GM12872 (cell line): ENCODE measurements around the gene ARHGEF12.

Experiments
- TF ChIP-seq, protein P1 (sequence below): IDR thresholded peaks from 3 replicates; pipeline ENCODE4 v1.5.1; 2011; ENCODE audit warnings: low read depth, mild to moderate bottlenecking, low read length, moderate library complexity; ENCODE audit not compliant: insufficient read depth

The ARHGEF12 gene

GRCh38 chr11:120296554-120296953, 39.7 kb upstream of the ARHGEF12 start:
- TF ChIP-seq, protein P1, sequence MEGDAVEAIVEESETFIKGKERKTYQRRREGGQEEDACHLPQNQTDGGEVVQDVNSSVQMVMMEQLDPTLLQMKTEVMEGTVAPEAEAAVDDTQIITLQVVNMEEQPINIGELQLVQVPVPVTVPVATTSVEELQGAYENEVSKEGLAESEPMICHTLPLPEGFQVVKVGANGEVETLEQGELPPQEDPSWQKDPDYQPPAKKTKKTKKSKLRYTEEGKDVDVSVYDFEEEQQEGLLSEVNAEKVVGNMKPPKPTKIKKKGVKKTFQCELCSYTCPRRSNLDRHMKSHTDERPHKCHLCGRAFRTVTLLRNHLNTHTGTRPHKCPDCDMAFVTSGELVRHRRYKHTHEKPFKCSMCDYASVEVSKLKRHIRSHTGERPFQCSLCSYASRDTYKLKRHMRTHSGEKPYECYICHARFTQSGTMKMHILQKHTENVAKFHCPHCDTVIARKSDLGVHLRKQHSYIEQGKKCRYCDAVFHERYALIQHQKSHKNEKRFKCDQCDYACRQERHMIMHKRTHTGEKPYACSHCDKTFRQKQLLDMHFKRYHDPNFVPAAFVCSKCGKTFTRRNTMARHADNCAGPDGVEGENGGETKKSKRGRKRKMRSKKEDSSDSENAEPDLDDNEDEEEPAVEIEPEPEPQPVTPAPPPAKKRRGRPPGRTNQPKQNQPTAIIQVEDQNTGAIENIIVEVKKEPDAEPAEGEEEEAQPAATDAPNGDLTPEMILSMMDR: no peak

GRCh38 chr11:120298461-120298860, 37.8 kb upstream of the ARHGEF12 start:
- TF ChIP-seq, protein P1: no peak

DNA sequence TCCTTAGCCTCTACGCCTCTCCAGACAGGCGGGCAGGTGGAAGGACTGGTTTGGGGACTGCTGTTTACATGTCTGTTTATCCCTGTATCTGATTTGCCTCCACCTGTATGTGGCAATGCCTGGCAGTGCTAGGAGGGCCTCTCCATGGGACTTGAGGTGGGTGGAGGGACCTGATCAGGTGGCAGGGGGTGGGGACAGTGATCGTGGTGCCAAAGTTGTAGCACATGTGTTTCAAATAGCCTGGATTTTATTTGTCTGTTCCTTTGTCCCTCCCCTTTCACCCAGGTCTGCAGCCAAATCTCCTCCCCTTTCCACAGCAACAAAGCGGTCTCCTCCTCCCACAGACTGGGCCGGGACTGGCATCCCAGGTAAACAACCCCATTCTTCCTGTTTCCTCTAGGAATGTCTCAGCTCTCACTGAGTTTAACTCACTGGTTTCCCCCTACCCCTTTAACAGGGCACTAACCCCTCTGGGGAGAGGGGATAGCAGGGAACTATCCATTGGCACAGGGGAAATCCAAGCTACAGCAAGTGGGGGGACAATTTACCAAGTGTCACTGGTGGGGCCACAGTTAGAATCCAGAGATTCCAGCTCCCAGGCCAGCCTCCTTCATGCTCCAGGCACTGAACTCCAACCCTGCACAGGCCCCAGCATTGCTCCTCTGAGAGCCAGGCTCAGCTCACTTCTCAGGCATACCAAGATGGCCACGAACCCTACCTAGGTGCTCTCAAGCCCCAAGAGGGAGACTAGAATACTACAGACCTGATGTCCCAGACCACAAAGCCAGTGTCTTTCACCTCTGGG, 34.0 kb upstream of the ARHGEF12 start:
- TF ChIP-seq, protein P1: no peak

DNA sequence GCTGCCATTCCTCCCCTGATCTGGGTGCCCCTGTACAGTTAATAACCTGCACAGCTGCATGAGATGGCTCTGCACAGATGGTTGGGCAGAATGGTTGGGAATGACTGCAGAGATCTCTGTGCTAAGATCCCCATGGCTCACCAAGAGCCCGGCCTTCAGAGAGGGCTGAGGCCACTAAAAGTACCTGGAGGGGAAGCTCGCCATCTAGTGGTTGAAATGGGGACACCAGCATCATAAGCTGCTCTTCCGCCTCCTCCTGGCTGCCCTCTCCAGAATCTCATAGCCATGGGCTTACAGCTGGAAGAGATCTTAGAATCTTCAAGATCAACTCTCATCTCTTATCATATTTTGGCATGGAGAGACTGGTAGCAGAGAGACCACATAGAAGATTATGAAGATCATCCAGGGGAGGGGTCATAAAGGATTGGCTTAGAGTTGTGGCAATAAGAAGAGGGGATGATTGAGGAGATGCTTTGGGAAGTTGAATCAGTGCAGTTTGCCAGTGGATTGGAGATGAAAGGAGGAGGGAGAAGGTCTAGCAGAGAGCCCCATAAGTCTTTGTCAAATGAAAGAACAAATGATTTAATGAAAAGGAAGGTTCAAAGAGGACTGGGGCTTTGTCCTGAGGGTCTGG, 33.1 kb upstream of the ARHGEF12 start:
- TF ChIP-seq, protein P1: peak; percentile 93

DNA sequence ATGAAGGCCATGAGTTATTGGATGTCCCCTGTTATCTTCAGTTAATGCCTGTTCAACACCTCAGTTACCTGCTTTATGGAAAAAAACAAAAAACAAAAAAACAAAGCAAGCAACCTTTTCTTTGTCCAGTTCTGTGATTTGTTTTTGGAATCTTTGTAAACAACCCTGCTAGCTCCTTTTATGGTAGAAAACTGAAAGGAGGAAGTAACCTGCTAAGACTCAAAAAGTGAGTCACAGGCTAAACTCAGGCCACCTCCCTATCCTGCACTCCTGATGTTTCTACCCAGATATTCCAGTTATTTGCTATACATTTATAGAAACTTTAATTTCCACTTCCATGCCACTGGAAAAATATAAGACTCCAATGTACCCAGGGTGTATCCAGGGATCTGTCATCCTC, 31.7 kb upstream of the ARHGEF12 start:
- TF ChIP-seq, protein P1: no peak

- TF ChIP-seq, protein P1: no peak
Observed at GRCh38 chr11:120305286-120305685, 30.9 kb upstream of the ARHGEF12 start.

- TF ChIP-seq, protein P1: 0 out of 3 replicates have a peak, but pooled peaks have one; percentile 13
Observed at GRCh38 chr11:120306519-120307242, 29.5 kb upstream of the ARHGEF12 start.
